Measurements from ENCODE around the gene MSRB1. TPM values are rescaled to one million over a fixed set of nuclear protein-coding genes. Genes with fewer than 3 reads are reported as not detected.

MSRB1 gene
- total and polyA plus RNA-seq, 9 of the 15 experiments (the other 6 are each of a cell fraction or from before 2014, with no cell fraction given): 5.4 to 33.7 (median 25.7) TPM

DNA sequence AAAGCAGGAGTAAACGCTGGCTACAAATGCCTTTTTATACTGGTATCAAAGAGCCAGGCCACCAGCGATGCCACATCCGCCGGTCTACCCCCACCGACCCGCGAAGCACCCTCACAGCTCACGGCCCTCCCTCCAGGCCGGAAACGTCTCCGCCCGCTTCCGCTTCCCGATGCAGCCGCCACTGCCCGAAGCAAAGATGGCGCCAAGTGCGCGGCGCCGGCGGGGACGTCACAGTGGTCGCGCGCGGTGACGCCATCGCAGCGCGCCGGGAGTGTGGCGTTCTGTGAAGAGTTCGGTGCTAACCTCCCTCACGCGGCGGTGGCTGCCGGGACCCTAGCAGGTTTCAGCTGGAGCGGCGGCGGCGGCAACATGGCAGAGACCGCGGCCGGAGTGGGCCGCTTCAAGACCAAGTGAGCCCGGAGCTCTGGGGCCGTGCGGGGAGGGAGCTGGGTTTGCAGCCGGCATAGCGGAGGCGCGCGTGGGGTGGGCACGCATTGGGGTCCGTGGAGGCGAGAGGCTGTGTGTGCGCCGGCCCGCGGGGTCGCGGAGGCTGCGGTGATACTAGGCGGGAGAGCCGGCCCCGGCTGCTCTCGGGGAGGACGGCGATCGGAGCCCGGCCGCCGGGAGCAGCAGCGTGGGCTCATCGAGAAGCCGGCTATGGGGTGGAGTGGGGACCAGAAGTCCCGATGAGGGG is 28.9 kb upstream of the MSRB1 start, which contains the start of gene TBL3 (continued):
- TF ChIP-seq CBFA2T2 (conservative IDR thresholded peaks at IDR 0.05) (no peak), ZNF354B (CRISPR knock-in tag; IDR thresholded peaks at IDR 0.05) (no peak), LARP7 (IDR thresholded peaks at IDR 0.05) (no peak), ZNF347 (CRISPR knock-in tag; IDR thresholded peaks at IDR 0.05; ENCODE audit: low read depth) (no peak), ZBTB17 (CRISPR knock-in tag; IDR thresholded peaks at IDR 0.05) (peak; percentile 87), ZSCAN29 (IDR thresholded peaks at IDR 0.05) (no peak; the same call in 1 of the 2 replicates), IRF2 (CRISPR knock-in tag; IDR thresholded peaks at IDR 0.05) (no peak), CCAR2 (IDR thresholded peaks at IDR 0.05; ENCODE audit: low read depth, low read length) (no peak), HMG20A (CRISPR knock-in tag; conservative IDR thresholded peaks at IDR 0.05) (no peak), TBL1XR1 (IDR thresholded peaks at IDR 0.05; ENCODE audit: low read length in 2 of 2) (peak; percentile 71 to 100; a peak in 3 of 4 replicates), NFE2L1 (tag; IDR thresholded peaks at IDR 0.05; ENCODE audit: borderline replicate concordance, low read depth) (no peak), NCOR1 (IDR thresholded peaks at IDR 0.05) (peak; percentile 27; the same call in 1 of the 2 replicates), NFRKB (IDR thresholded peaks at IDR 0.05; ENCODE audit: low read depth) (no peak), CTBP1 (IDR thresholded peaks at IDR 0.05; ENCODE audit: borderline replicate concordance) (peak; percentile 74; the same call in 1 of the 2 replicates), TCF7 (IDR thresholded peaks at IDR 0.05; ENCODE audit: borderline replicate concordance) (peak; percentile 67; the same call in 1 of the 2 replicates), BRF1 (IDR thresholded peaks at IDR 0.05; ENCODE audit: borderline replicate concordance, extremely low read depth, insufficient read length) (no peak), ZNF197 (CRISPR knock-in tag; IDR thresholded peaks at IDR 0.05; ENCODE audit: low read depth) (no peak)
- TF ChIP-seq, protein P1, sequence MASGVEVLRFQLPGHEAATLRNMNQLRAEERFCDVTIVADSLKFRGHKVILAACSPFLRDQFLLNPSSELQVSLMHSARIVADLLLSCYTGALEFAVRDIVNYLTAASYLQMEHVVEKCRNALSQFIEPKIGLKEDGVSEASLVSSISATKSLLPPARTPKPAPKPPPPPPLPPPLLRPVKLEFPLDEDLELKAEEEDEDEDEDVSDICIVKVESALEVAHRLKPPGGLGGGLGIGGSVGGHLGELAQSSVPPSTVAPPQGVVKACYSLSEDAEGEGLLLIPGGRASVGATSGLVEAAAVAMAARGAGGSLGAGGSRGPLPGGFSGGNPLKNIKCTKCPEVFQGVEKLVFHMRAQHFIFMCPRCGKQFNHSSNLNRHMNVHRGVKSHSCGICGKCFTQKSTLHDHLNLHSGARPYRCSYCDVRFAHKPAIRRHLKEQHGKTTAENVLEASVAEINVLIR (CRISPR knock-in tag; IDR thresholded peaks at IDR 0.05): peak; percentile 100
- TF ChIP-seq, protein P2, sequence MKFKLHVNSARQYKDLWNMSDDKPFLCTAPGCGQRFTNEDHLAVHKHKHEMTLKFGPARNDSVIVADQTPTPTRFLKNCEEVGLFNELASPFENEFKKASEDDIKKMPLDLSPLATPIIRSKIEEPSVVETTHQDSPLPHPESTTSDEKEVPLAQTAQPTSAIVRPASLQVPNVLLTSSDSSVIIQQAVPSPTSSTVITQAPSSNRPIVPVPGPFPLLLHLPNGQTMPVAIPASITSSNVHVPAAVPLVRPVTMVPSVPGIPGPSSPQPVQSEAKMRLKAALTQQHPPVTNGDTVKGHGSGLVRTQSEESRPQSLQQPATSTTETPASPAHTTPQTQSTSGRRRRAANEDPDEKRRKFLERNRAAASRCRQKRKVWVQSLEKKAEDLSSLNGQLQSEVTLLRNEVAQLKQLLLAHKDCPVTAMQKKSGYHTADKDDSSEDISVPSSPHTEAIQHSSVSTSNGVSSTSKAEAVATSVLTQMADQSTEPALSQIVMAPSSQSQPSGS (CRISPR knock-in tag; IDR thresholded peaks at IDR 0.05): no peak; the same call in 1 of the 2 replicates
- TF ChIP-seq, protein P3, sequence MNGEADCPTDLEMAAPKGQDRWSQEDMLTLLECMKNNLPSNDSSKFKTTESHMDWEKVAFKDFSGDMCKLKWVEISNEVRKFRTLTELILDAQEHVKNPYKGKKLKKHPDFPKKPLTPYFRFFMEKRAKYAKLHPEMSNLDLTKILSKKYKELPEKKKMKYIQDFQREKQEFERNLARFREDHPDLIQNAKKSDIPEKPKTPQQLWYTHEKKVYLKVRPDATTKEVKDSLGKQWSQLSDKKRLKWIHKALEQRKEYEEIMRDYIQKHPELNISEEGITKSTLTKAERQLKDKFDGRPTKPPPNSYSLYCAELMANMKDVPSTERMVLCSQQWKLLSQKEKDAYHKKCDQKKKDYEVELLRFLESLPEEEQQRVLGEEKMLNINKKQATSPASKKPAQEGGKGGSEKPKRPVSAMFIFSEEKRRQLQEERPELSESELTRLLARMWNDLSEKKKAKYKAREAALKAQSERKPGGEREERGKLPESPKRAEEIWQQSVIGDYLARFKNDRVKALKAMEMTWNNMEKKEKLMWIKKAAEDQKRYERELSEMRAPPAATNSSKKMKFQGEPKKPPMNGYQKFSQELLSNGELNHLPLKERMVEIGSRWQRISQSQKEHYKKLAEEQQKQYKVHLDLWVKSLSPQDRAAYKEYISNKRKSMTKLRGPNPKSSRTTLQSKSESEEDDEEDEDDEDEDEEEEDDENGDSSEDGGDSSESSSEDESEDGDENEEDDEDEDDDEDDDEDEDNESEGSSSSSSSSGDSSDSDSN (IDR thresholded peaks at IDR 0.05; ENCODE audit: borderline replicate concordance in 1 of 2, low read depth in 2 of 2, low read length in 2 of 2): no peak
- TF ChIP-seq, protein P4, sequence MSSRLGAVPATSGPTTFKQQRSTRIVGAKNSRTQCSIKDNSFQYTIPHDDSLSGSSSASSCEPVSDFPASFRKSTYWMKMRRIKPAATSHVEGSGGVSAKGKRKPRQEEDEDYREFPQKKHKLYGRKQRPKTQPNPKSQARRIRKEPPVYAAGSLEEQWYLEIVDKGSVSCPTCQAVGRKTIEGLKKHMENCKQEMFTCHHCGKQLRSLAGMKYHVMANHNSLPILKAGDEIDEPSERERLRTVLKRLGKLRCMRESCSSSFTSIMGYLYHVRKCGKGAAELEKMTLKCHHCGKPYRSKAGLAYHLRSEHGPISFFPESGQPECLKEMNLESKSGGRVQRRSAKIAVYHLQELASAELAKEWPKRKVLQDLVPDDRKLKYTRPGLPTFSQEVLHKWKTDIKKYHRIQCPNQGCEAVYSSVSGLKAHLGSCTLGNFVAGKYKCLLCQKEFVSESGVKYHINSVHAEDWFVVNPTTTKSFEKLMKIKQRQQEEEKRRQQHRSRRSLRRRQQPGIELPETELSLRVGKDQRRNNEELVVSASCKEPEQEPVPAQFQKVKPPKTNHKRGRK (tag; IDR thresholded peaks at IDR 0.05): no peak
- TF ChIP-seq, protein P5, sequence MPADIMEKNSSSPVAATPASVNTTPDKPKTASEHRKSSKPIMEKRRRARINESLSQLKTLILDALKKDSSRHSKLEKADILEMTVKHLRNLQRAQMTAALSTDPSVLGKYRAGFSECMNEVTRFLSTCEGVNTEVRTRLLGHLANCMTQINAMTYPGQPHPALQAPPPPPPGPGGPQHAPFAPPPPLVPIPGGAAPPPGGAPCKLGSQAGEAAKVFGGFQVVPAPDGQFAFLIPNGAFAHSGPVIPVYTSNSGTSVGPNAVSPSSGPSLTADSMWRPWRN (IDR thresholded peaks at IDR 0.05; ENCODE audit: low read depth): no peak
